Measurements from ENCODE around the gene TBC1D1. TPM values are rescaled to one million over a fixed set of nuclear protein-coding genes. Genes with fewer than 3 reads are reported as not detected.

Gene TBC1D1
- total and polyA plus RNA-seq, 2 of the 8 experiments (the other 6 are each of a cell fraction or from before 2014, with no cell fraction given), result 96.9 to 162 TPM

GRCh38 chr4:38135201-38135600, 244.3 kb downstream of the TBC1D1 start:
- 85% methylated on average over 8 of the region's 8 CpGs; no CpG with 5 or more reads in 1 of the 2 experiments for WGBS, 2 experiments (ENCODE audit: extremely low coverage in 1 of 2, insufficient coverage in 1 of 2, insufficient read length in 1 of 2, insufficient replicate concordance in 2 of 2, low coverage in 1 of 2, low lambda C conversion rate in 2 of 2, missing lambda C conversion rate in 1 of 2)

More at GRCh38 chr4:38135201-38135600, 244.3 kb downstream of the TBC1D1 start:
- Histone ChIP-seq H2BK15ac (ENCODE audit: low read length) (no peak overlapping the region), H3K27me3 (replicated peaks in 1 of 4; ENCODE audit: control insufficient read depth in 3 of 4, extremely low read depth in 1 of 4, insufficient read depth in 3 of 4, low read length in 3 of 4) (peaks cover 0 to 8% (median 5%) of the 10 kb centered on the region in 4 experiments; a peak in 4 of 7 replicates), H3K4me1 (replicated peaks in 1 of 4; ENCODE audit: control insufficient read depth in 3 of 4, insufficient read depth in 4 of 4, low read length in 3 of 4) (peaks cover 3 to 16% (median 5%) of the 10 kb centered on the region in 4 experiments; a peak in 5 of 7 replicates), H3K14ac (ENCODE audit: insufficient read length) (no peak overlapping the region), H3K56ac (replicated peaks; ENCODE audit: insufficient read length, low read depth, low read length) (no peak overlapping the region), H2AFZ (ENCODE audit: low read length) (no peak overlapping the region), H4K91ac (replicated peaks; ENCODE audit: insufficient read length, low read length) (no peak overlapping the region), H3K4ac (replicated peaks; ENCODE audit: insufficient read length, low read depth, low read length) (no peak overlapping the region), H2BK5ac (ENCODE audit: low read depth, low read length) (no peak overlapping the region), H4K20me1 (replicated peaks in 1 of 2; ENCODE audit: control insufficient read depth in 1 of 2, insufficient read depth in 2 of 2, low read length in 2 of 2) (peaks cover 0 to 2% of the 10 kb centered on the region in 2 experiments), H3K79me1 (ENCODE audit: low read depth, low read length) (no peaks in the 10 kb centered on the region), H3K27ac (ENCODE audit: low read depth, low read length) (no peak overlapping the region), H4K8ac (ENCODE audit: extremely low read depth, insufficient read depth, low read length) (no peak overlapping the region), H4K5ac (ENCODE audit: insufficient read length, low read depth, low read length) (no peak overlapping the region), H3K23ac (ENCODE audit: insufficient read length) (no peak overlapping the region), H2BK120ac (replicated peaks; ENCODE audit: low read depth, low read length) (no peak overlapping the region), H3K9ac (replicated peaks in 1 of 4; ENCODE audit: extremely low read depth in 1 of 4, low read depth in 3 of 4, low read length in 3 of 4) (no peak overlapping the region), H3K36me3 (ENCODE audit: control insufficient read depth in 2 of 4, insufficient read depth in 4 of 4, low read length in 3 of 4) (peaks cover 3 to 26% (median 14%) of the 10 kb centered on the region in 4 experiments; a peak in 6 of 8 replicates), H3K23me2 (ENCODE audit: low read depth, low read length) (no peaks in the 10 kb centered on the region), H3K4me3 (ENCODE audit: extremely low read depth in 1 of 4, insufficient read depth in 2 of 4, low read depth in 3 of 4, low read length in 4 of 4) (no peak overlapping the region), H2BK20ac (ENCODE audit: low read length) (no peak overlapping the region), H3K4me2 (ENCODE audit: insufficient read depth in 1 of 2, low read depth in 2 of 2, low read length in 2 of 2) (no peak overlapping the region), H3K79me2 (ENCODE audit: control insufficient read depth in 1 of 2, insufficient read depth in 2 of 2, low read length in 2 of 2) (no peaks in the 10 kb centered on the region), H3K9me3 (ENCODE audit: insufficient read depth in 2 of 2, low read depth in 1 of 2, low read length in 1 of 2) (no peaks in the 10 kb centered on the region), H3K18ac (ENCODE audit: extremely low read depth, low read length) (no peak overlapping the region), H2AK5ac (ENCODE audit: low read depth, low read length) (no peak overlapping the region), H2BK12ac (ENCODE audit: low read depth, low read length) (no peak overlapping the region)
- no peak for FAIRE-seq
- CTCF ChIA-PET (ENCODE audit: partially characterized antibody), result interaction anchor here (0.7 to 6.9 kb wide), 7 partner anchors 9 to 65 kb away, joined by 3 to 49 read pairs (median 4); no protein-coding TSS in a partner anchor
- TF ChIP-seq JUN (IDR thresholded peaks at IDR 0.05; ENCODE audit: low read depth, low read length), result no peak
- TF ChIP-seq CHD1 (IDR thresholded peaks at IDR 0.05; ENCODE audit: low read depth, low read length), result no peak
- no peak for TF ChIP-seq BACH1 (IDR thresholded peaks at IDR 0.05; ENCODE audit: low read length)
- TF ChIP-seq GTF2F1 (IDR thresholded peaks at IDR 0.05; ENCODE audit: borderline replicate concordance, low read depth, low read length), result no peak
- TF ChIP-seq ATF3 (IDR thresholded peaks at IDR 0.05; ENCODE audit: insufficient read depth, low read depth, low read length), result no peak
- TF ChIP-seq RFX5 (IDR thresholded peaks at IDR 0.05; ENCODE audit: borderline replicate concordance, low read depth, low read length), result no peak
- no peak for TF ChIP-seq TEAD4 (IDR thresholded peaks at IDR 0.05; ENCODE audit: low read depth, low read length)
- TF ChIP-seq PHF8 (conservative IDR thresholded peaks at IDR 0.05; ENCODE audit: low read depth, low read length), result no peak
- no peak for TF ChIP-seq HDAC2 (IDR thresholded peaks at IDR 0.05; ENCODE audit: borderline replicate concordance in 1 of 2, low read depth in 2 of 2, low read length in 2 of 2)
- no peak for DNase-seq (ENCODE audit: low read depth in 1 of 2, low spot score in 2 of 2)
- POLR2A ChIA-PET (ENCODE audit: partially characterized antibody), result no interaction called here
